Measurements from ENCODE around the gene GDF10. TPM values are rescaled to one million over a fixed set of nuclear protein-coding genes. Genes with fewer than 3 reads are reported as not detected.

GDF10 gene
- total RNA-seq, 4 donors from 2014 or later: 0.35 TPM; not detected in 3

- TF ChIP-seq CTCF (IDR thresholded peaks at IDR 0.05) (no peak), POLR2A (IDR thresholded peaks at IDR 0.05) (no peak)
- peak in 1 of 3 donors; percentile 39 for DNase-seq
- H3K27me3 ChIP-seq: no peaks in the 10 kb centered on the region
- no peaks in the 10 kb centered on the region for H3K9me3 ChIP-seq
- no peak overlapping the region for H3K4me3 ChIP-seq
- H3K4me1 ChIP-seq: no peaks in the 10 kb centered on the region
- H3K27ac ChIP-seq: no peak overlapping the region
- H3K36me3 ChIP-seq: no peaks in the 10 kb centered on the region
Measured at GRCh38 chr10:47351899-47352815, 52.2 kb downstream of the GDF10 start.

- TF ChIP-seq CTCF (IDR thresholded peaks at IDR 0.05): no peak
- Histone ChIP-seq H3K36me3 (no peaks in the 10 kb centered on the region), H3K4me1 (no peaks in the 10 kb centered on the region), H3K27ac (no peak overlapping the region), H3K27me3 (no peaks in the 10 kb centered on the region), H3K4me3 (no peak overlapping the region), H3K9me3 (no peaks in the 10 kb centered on the region)
- no peak for DNase-seq
Measured at GRCh38 chr10:47353351-47353750, 53.4 kb downstream of the GDF10 start.

- no peak overlapping the region for H3K4me3 ChIP-seq
- H3K4me1 ChIP-seq: no peaks in the 10 kb centered on the region
- peak in 1 of 3 donors; percentile 37 for DNase-seq
- no peaks in the 10 kb centered on the region for H3K36me3 ChIP-seq
- H3K9me3 ChIP-seq: no peaks in the 10 kb centered on the region
- H3K27me3 ChIP-seq: no peaks in the 10 kb centered on the region
- no peak overlapping the region for H3K27ac ChIP-seq
- peak in 2 of 6 experiments; percentile 6 to 25 for TF ChIP-seq CTCF (IDR thresholded peaks at IDR 0.05)
- TF ChIP-seq POLR2A (IDR thresholded peaks at IDR 0.05): no peak
Measured at GRCh38 chr10:47354165-47354564, 54.2 kb downstream of the GDF10 start.

- Histone ChIP-seq H3K27ac (no peak overlapping the region), H3K4me1 (no peaks in the 10 kb centered on the region), H3K4me3 (no peak overlapping the region), H3K27me3 (no peaks in the 10 kb centered on the region), H3K36me3 (no peaks in the 10 kb centered on the region), H3K9me3 (no peaks in the 10 kb centered on the region)
- no peak for DNase-seq
- TF ChIP-seq CTCF (IDR thresholded peaks at IDR 0.05): no peak
- TF ChIP-seq POLR2A (IDR thresholded peaks at IDR 0.05): no peak
Measured at GRCh38 chr10:47354900-47355299, 54.9 kb downstream of the GDF10 start.

- no peaks in the 10 kb centered on the region for H3K4me1 ChIP-seq
- H3K27me3 ChIP-seq: no peaks in the 10 kb centered on the region
- no peaks in the 10 kb centered on the region for H3K36me3 ChIP-seq
- no peaks in the 10 kb centered on the region for H3K9me3 ChIP-seq
- H3K4me3 ChIP-seq: no peak overlapping the region
- peak in 1 of 3 donors; percentile 14 for DNase-seq
- H3K27ac ChIP-seq: no peak overlapping the region
- TF ChIP-seq CTCF (IDR thresholded peaks at IDR 0.05) (no peak), POLR2A (IDR thresholded peaks at IDR 0.05) (no peak)
Measured at GRCh38 chr10:47356708-47357107, 56.7 kb downstream of the GDF10 start.
